Fibroblast of lung (primary cell): ENCODE measurements around the gene GSC2. TPM values are rescaled to one million over a fixed set of nuclear protein-coding genes. Genes with fewer than 3 reads are reported as not detected.
A peak's percentile ranks its signal among the peaks of the same experiment; 100 is the strongest.

ENCODE experiments used
- DNase-seq, 2 donors: peaks; one replicate each; pipeline versions ENCODE4 v3.0.0 to v3.0.0-alpha.2; 2010; ENCODE audit warnings: low read depth in 2 of 2
- H2AFZ ChIP-seq: 2 replicates; pipeline ENCODE4 v1.5.1; 2012; ENCODE audit warnings: low read length, control low read depth, inconsistent platforms
- H3K27ac ChIP-seq: 2 replicates; pipeline ENCODE4 v1.5.1; 2011; ENCODE audit warnings: low read length, control low read depth; ENCODE audit not compliant: insufficient read depth
- H3K27me3 ChIP-seq: 2 replicates; pipeline ENCODE4 v1.5.1; 2011; ENCODE audit warnings: mild to moderate bottlenecking, low read length; ENCODE audit not compliant: control insufficient read depth, insufficient read depth
- H3K36me3 ChIP-seq: 2 replicates; pipeline ENCODE4 v1.5.1; 2011; ENCODE audit warnings: low read length; ENCODE audit not compliant: control insufficient read depth, insufficient read depth
- H3K4me1 ChIP-seq: 2 replicates; pipeline ENCODE4 v1.5.1; 2011; ENCODE audit warnings: low read length; ENCODE audit not compliant: control insufficient read depth, insufficient read depth; ENCODE audit errors: extremely low read depth
- H3K4me2 ChIP-seq: 2 replicates; pipeline ENCODE4 v1.5.1; 2011; ENCODE audit warnings: low read length, control low read depth; ENCODE audit not compliant: insufficient read depth; ENCODE audit errors: extremely low read depth
- H3K4me3 ChIP-seq, 4 experiments: fragments of 200-600 bp in 1 of 4; sonication (generic) in 1 of 4; replicated peaks in 1 of 4; 2 replicates each; pipeline ENCODE4 v1.5.1; 2011 to 2016; ENCODE audit warnings: low read length in 4 of 4, low read depth in 3 of 4, mild to moderate bottlenecking in 3 of 4, control low read depth in 2 of 4, inconsistent platforms in 1 of 4, mixed read lengths in 1 of 4; ENCODE audit not compliant: insufficient read depth in 1 of 4; ENCODE audit errors: control extremely low read depth in 1 of 4
- H3K79me2 ChIP-seq: 2 replicates; pipeline ENCODE4 v1.5.1; 2012; ENCODE audit warnings: mild to moderate bottlenecking, low read length, inconsistent platforms; ENCODE audit not compliant: control insufficient read depth, insufficient read depth
- H3K9ac ChIP-seq: 2 replicates; pipeline ENCODE4 v1.5.1; 2011; ENCODE audit warnings: mild to moderate bottlenecking, low read length, control low read depth; ENCODE audit not compliant: insufficient read depth
- H3K9me3 ChIP-seq: 2 replicates; pipeline ENCODE4 v1.5.1; 2012; ENCODE audit warnings: low read depth, low read length; ENCODE audit not compliant: control insufficient read depth, insufficient read depth
- H4K20me1 ChIP-seq: 2 replicates; pipeline ENCODE4 v1.5.1; 2011; ENCODE audit warnings: low read length; ENCODE audit not compliant: control insufficient read depth, insufficient read depth; ENCODE audit errors: extremely low read depth
- CTCF ChIP-seq, 2 donors: IDR thresholded peaks in 1 of 2; conservative IDR thresholded peaks in 1 of 2; 1 replicate in 1 of 2; 2 replicates in 1 of 2; pipeline ENCODE4 v1.5.1; 2011 to 2012; ENCODE audit warnings: low read length in 2 of 2, control low read depth in 1 of 2, inconsistent platforms in 1 of 2, low read depth in 1 of 2, mild to moderate bottlenecking in 1 of 2
- EZH2 ChIP-seq: IDR thresholded peaks from 2 replicates; pipeline ENCODE4 v1.5.1; 2012; ENCODE audit warnings: low read length, control low read depth, mild to moderate bottlenecking; ENCODE audit errors: missing control alignments
- polyA plus RNA-seq, 2 donors: library from polyadenylated mRNA; depleted of rRNA in 1 of 2; stranded (reverse) in 1 of 2; unstranded in 1 of 2; fragments of >200 nt; gene quantifications; 2 replicates each; pipeline ENCODE4 v1.2.1, GENCODE V29; 2011 to 2012; ENCODE audit warnings: missing spikeins in 1 of 2
- total RNA-seq: library from RNA; depleted of rRNA; stranded (reverse); fragments of >200 nt; gene quantifications from 2 replicates; pipeline ENCODE4 v1.2.1, GENCODE V29; 2014

GSC2 gene
- total and polyA plus RNA-seq, 2 donors (not counting 1 experiment from before 2014, with no cell fraction given): not detected

GRCh38 chr22:19184276-19184997, 34.3 kb upstream of the GSC2 start:
- H3K4me2 ChIP-seq: no peak overlapping the region
- H3K36me3 ChIP-seq: no peaks in the 10 kb centered on the region
- H3K9me3 ChIP-seq: no peaks in the 10 kb centered on the region
- no peak overlapping the region for H3K9ac ChIP-seq
- no peaks in the 10 kb centered on the region for H3K27me3 ChIP-seq
- TF ChIP-seq CTCF (conservative IDR thresholded peaks at IDR 0.05 in 1 of 2, IDR thresholded peaks at IDR 0.05 in 1 of 2; ENCODE audit: low read depth in 1 of 2, low read length in 2 of 2) (no peak), EZH2 (no peak)
- no peak overlapping the region for H3K4me3 ChIP-seq
- H4K20me1 ChIP-seq: no peaks in the 10 kb centered on the region
- H2AFZ ChIP-seq: no peak overlapping the region
- DNase-seq: no peak
- H3K79me2 ChIP-seq: no peaks in the 10 kb centered on the region
- peaks cover 7% of the 10 kb centered on the region for H3K4me1 ChIP-seq
- peak overlapping the region; percentile 43 for H3K27ac ChIP-seq

GRCh38 chr22:19183216-19183615, 33.1 kb upstream of the GSC2 start:
- no peak overlapping the region for H3K4me3 ChIP-seq
- H3K4me1 ChIP-seq: peaks cover 11% of the 10 kb centered on the region
- no peaks in the 10 kb centered on the region for H4K20me1 ChIP-seq
- no peak overlapping the region for H3K27ac ChIP-seq
- no peak overlapping the region for H3K9ac ChIP-seq
- H3K79me2 ChIP-seq: no peaks in the 10 kb centered on the region
- H3K4me2 ChIP-seq: no peak overlapping the region
- no peaks in the 10 kb centered on the region for H3K36me3 ChIP-seq
- no peaks in the 10 kb centered on the region for H3K9me3 ChIP-seq
- no peak overlapping the region for H2AFZ ChIP-seq
- no peaks in the 10 kb centered on the region for H3K27me3 ChIP-seq
- TF ChIP-seq CTCF (conservative IDR thresholded peaks at IDR 0.05 in 1 of 2, IDR thresholded peaks at IDR 0.05 in 1 of 2; ENCODE audit: low read depth in 1 of 2, low read length in 2 of 2): no peak
- DNase-seq: no peak

- H3K9ac ChIP-seq: no peak overlapping the region
- H3K4me2 ChIP-seq: no peak overlapping the region
- H3K4me1 ChIP-seq: peaks cover 11% of the 10 kb centered on the region
- H2AFZ ChIP-seq: no peak overlapping the region
- no peaks in the 10 kb centered on the region for H3K27me3 ChIP-seq
- no peaks in the 10 kb centered on the region for H4K20me1 ChIP-seq
- H3K4me3 ChIP-seq: no peak overlapping the region
- DNase-seq: no peak
- no peaks in the 10 kb centered on the region for H3K9me3 ChIP-seq
- H3K36me3 ChIP-seq: no peaks in the 10 kb centered on the region
- TF ChIP-seq CTCF (conservative IDR thresholded peaks at IDR 0.05 in 1 of 2, IDR thresholded peaks at IDR 0.05 in 1 of 2; ENCODE audit: low read depth in 1 of 2, low read length in 2 of 2): no peak
- no peak overlapping the region for H3K27ac ChIP-seq
- H3K79me2 ChIP-seq: peaks cover 5% of the 10 kb centered on the region
These were observed 32.5 kb upstream of the GSC2 start for GRCh38 chr22:19182472-19183157.
